Liver (tissue), 9 donors: ENCODE results near the gene SERINC5. TPM values are rescaled to one million over a fixed set of nuclear protein-coding genes. Genes with fewer than 3 reads are reported as not detected.
A peak's percentile ranks its signal among the peaks of the same experiment; 100 is the strongest.

Source experiments
- DNase-seq: peaks from one replicate; pipeline ENCODE4 v3.0.0-alpha.2; 2017; ENCODE audit warnings: low spot score
- H3K27ac ChIP-seq, 2 donors: one replicate each; pipeline ENCODE4 v1.7.0; 2013; ENCODE audit warnings: inconsistent platforms in 2 of 2, low read length in 2 of 2, control low read depth in 1 of 2, low read depth in 1 of 2, mild to moderate bottlenecking in 1 of 2
- H3K27me3 ChIP-seq, 4 donors: one replicate each; pipeline versions ENCODE4 v1.6.1 to v1.7.0; 2013; ENCODE audit warnings: low read length in 3 of 4, inconsistent platforms in 1 of 4, mild to moderate bottlenecking in 1 of 4, moderate library complexity in 1 of 4; ENCODE audit not compliant: control insufficient read depth in 4 of 4, insufficient read depth in 4 of 4
- H3K36me3 ChIP-seq, 4 donors: one replicate each; pipeline versions ENCODE4 v1.6.1 to v1.7.0; 2013; ENCODE audit warnings: low read length in 3 of 4, mild to moderate bottlenecking in 3 of 4, low read depth in 1 of 4, moderate library complexity in 1 of 4; ENCODE audit not compliant: control insufficient read depth in 4 of 4, insufficient read depth in 3 of 4
- H3K4me1 ChIP-seq, 4 donors: one replicate each; pipeline versions ENCODE4 v1.6.1 to v1.7.0; 2013; ENCODE audit warnings: low read length in 3 of 4, mild to moderate bottlenecking in 3 of 4, moderate library complexity in 1 of 4; ENCODE audit not compliant: control insufficient read depth in 4 of 4, insufficient read depth in 4 of 4
- H3K4me3 ChIP-seq, 3 donors: one replicate each; pipeline versions ENCODE4 v1.6.1 to v1.7.0; 2013; ENCODE audit warnings: low read length in 3 of 3, control low read depth in 1 of 3, low read depth in 1 of 3, mild to moderate bottlenecking in 1 of 3
- H3K9ac ChIP-seq, 2 donors: one replicate each; pipeline ENCODE4 v1.7.0; 2013; ENCODE audit warnings: low read length in 2 of 2, mild to moderate bottlenecking in 2 of 2, moderate library complexity in 2 of 2, control low read depth in 1 of 2, low read depth in 1 of 2
- H3K9me3 ChIP-seq, 4 donors: one replicate each; pipeline versions ENCODE4 v1.6.1 to v1.7.0; 2013; ENCODE audit warnings: low read length in 3 of 4; ENCODE audit not compliant: control insufficient read depth in 4 of 4
- ATF3 ChIP-seq: IDR thresholded peaks from 2 replicates; pipeline ENCODE4 v1.6.1; 2016; ENCODE audit warnings: antibody characterized with exemption
- CTCF ChIP-seq: fragments of 150-350 bp; IDR thresholded peaks from 2 replicates; pipeline ENCODE4 v1.5.1; 2017; ENCODE audit warnings: improper control_type of control experiment, low read depth, low read length; ENCODE audit not compliant: missing input control
- EGR1 ChIP-seq, 2 donors: IDR thresholded peaks; 2 replicates each; pipeline ENCODE4 v1.6.1; 2016 to 2018; ENCODE audit warnings: antibody characterized with exemption in 2 of 2, low read depth in 2 of 2
- FOXA1 ChIP-seq: IDR thresholded peaks from 2 replicates; pipeline ENCODE4 v1.6.1; 2016; ENCODE audit warnings: antibody characterized with exemption
- FOXA2 ChIP-seq: IDR thresholded peaks from 2 replicates; pipeline ENCODE4 v1.6.1; 2016; ENCODE audit warnings: antibody characterized with exemption
- GABPA ChIP-seq, 2 donors: IDR thresholded peaks in 1 of 2; conservative IDR thresholded peaks in 1 of 2; 2 replicates each; pipeline ENCODE4 v1.6.1; 2016; ENCODE audit warnings: antibody characterized with exemption in 2 of 2, mild to moderate bottlenecking in 1 of 2, moderate library complexity in 1 of 2
- HNF4A ChIP-seq, 2 donors: conservative IDR thresholded peaks; 2 replicates each; pipeline ENCODE4 v1.6.1; 2016; ENCODE audit warnings: antibody characterized with exemption in 2 of 2, mild to moderate bottlenecking in 2 of 2
- HNF4G ChIP-seq: IDR thresholded peaks from 2 replicates; pipeline ENCODE4 v1.6.1; 2016; ENCODE audit warnings: antibody characterized with exemption
- JUND ChIP-seq, 2 donors: IDR thresholded peaks; 2 replicates each; pipeline ENCODE4 v1.6.1; 2016; ENCODE audit warnings: antibody characterized with exemption in 2 of 2
- MAX ChIP-seq: IDR thresholded peaks from 2 replicates; pipeline ENCODE4 v1.6.1; 2016; ENCODE audit warnings: antibody characterized with exemption
- NR2F2 ChIP-seq: IDR thresholded peaks from 2 replicates; pipeline ENCODE4 v1.6.1; 2016; ENCODE audit warnings: antibody characterized with exemption
- RAD21 ChIP-seq, 2 donors: IDR thresholded peaks; 2 replicates each; pipeline ENCODE4 v1.6.1; 2016; ENCODE audit warnings: antibody characterized with exemption in 2 of 2, mild to moderate bottlenecking in 2 of 2
- REST ChIP-seq: IDR thresholded peaks from 2 replicates; pipeline ENCODE4 v1.6.1; 2016; ENCODE audit warnings: antibody characterized with exemption, mild to moderate bottlenecking
- RXRA ChIP-seq, 2 donors: IDR thresholded peaks; 2 replicates each; pipeline ENCODE4 v1.6.1; 2017 to 2018; ENCODE audit warnings: antibody characterized with exemption in 2 of 2, mild to moderate bottlenecking in 1 of 2
- SP1 ChIP-seq: IDR thresholded peaks from 2 replicates; pipeline ENCODE4 v1.6.1; 2018; ENCODE audit warnings: antibody characterized with exemption, mild to moderate bottlenecking
- TAF1 ChIP-seq: conservative IDR thresholded peaks from 2 replicates; pipeline ENCODE4 v1.6.1; 2016; ENCODE audit warnings: antibody characterized with exemption, mild to moderate bottlenecking
- YY1 ChIP-seq: IDR thresholded peaks from 2 replicates; pipeline ENCODE4 v1.6.1; 2016; ENCODE audit warnings: antibody characterized with exemption, mild to moderate bottlenecking
- ZBTB33 ChIP-seq: IDR thresholded peaks from 2 replicates; pipeline ENCODE4 v1.6.1; 2016; ENCODE audit warnings: antibody characterized with exemption
- WGBS: extraction: QIAGEN DNeasy Blood & Tissue Kit; methylation state at CpG from one replicate; pipeline ENCODE4 v1.1.7; 2013; 5-methylcytosine and 5-hydroxymethylcytosine counted together
- polyA plus RNA-seq, 2 donors: library from polyadenylated mRNA; stranded (reverse) in 1 of 2; unstranded in 1 of 2; fragments of 200-250 nt in 1 of 2; fragments of >200 nt in 1 of 2; fragmentation: Nextera tagmentation in 1 of 2; extraction: Ambion mirVana in 1 of 2; gene quantifications; one replicate each; pipeline versions ENCODE4 v1.2.1 to v1.2.3, GENCODE V29; 2013 to 2015
- total RNA-seq, 2 donors: library from RNA; depleted of rRNA; stranded (reverse); fragments of >200 nt; gene quantifications; one replicate each; pipeline ENCODE4 v1.2.3, GENCODE V29; 2014
- donor health status: healthy.
- donor health status: healthy.
- donor health status: healthy.
- donor health status: healthy.
- donor health status: healthy.

Gene SERINC5
- total and polyA plus RNA-seq, 4 donors = 22.2 to 82.3 (median 32.0) TPM

- Histone ChIP-seq H3K27ac (peak overlapping the region; percentile 45 to 70), H3K27me3 (no peaks in the 10 kb centered on the region), H3K9ac (peak overlapping the region in 1 of 2 donors; percentile 63), H3K9me3 (no peaks in the 10 kb centered on the region), H3K4me1 (peaks cover 21 to 84% (median 49%) of the 10 kb centered on the region in 4 donors), H3K36me3 (peaks cover 0 to under 1% (median under 1%) of the 10 kb centered on the region in 4 donors), H3K4me3 (no peak overlapping the region)
- 41% methylated on average over 4 of the region's 4 CpGs for WGBS
- no peak for DNase-seq
- TF ChIP-seq TAF1 (no peak), EGR1 (IDR thresholded peaks at IDR 0.05; ENCODE audit: low read depth in 2 of 2) (peak; percentile 33 to 94), GABPA (IDR thresholded peaks at IDR 0.05 in 1 of 2, conservative IDR thresholded peaks at IDR 0.05 in 1 of 2) (no peak), SP1 (peak; percentile 77), MAX (peak; percentile 79), JUND (IDR thresholded peaks at IDR 0.05) (peak; percentile 63 to 83), REST (peak; percentile 53), RAD21 (IDR thresholded peaks at IDR 0.05) (peak; percentile 58 to 67), YY1 (peak; percentile 68), CTCF (no peak), ATF3 (no peak), FOXA2 (peak; percentile 63), FOXA1 (peak; percentile 36), ZBTB33 (peak; percentile 79), NR2F2 (no peak), HNF4G (peak; percentile 53), RXRA (IDR thresholded peaks at IDR 0.05) (peak; percentile 89 to 93), HNF4A (conservative IDR thresholded peaks at IDR 0.05) (peak; percentile 86 to 93)
Observed at GRCh38 chr5:80207832-80208231, 48.0 kb downstream of the SERINC5 start.
